GM18520 (cell line): ENCODE results near the gene DOP1B.
"Not testable (repeated sequence)": the region's sequence is repeated elsewhere in the genome, so short reads cannot be mapped to it uniquely, and the experiment has no call there.

Source experiments
- ATAC-seq: cut with Tn5 transposase; IDR thresholded peaks from one replicate; pipeline ENCODE4 v1.9.1; 2021; ENCODE audit not compliant: unreplicated experiment

The DOP1B gene

DNA sequence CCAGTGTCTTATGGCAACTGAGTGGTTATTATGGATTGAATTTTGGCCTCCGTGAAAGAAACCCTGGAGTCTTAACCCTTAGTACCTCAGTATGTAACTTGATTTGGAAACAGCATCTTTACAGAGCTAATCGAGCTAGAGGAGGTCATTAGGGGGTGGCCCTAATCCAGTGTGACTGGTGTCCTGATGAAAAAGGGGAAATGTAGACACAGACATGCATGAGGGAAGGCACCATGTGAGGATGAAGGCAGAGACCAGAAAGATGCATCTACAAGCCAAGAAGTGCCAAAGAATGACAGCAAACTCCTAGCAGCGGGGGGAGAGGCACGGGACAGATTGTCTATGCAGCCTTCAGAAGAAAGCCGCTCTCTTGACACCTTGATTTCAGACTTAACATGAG lies 14.7 kb downstream of the DOP1B start:
- no peak for ATAC-seq

GRCh38 chr21:36171741-36172331 lies 15.2 kb downstream of the DOP1B start:
- no peak for ATAC-seq

GRCh38 chr21:36174780-36175179 lies 18.2 kb downstream of the DOP1B start:
- ATAC-seq: no peak

GRCh38 chr21:36175771-36176565 lies 19.3 kb downstream of the DOP1B start:
- ATAC-seq: no peak

- no peak for ATAC-seq
These were observed 21.7 kb downstream of the DOP1B start for GRCh38 chr21:36178349-36178748.

GRCh38 chr21:36179145-36179544 lies 22.5 kb downstream of the DOP1B start:
- no peak for ATAC-seq

- no peak for ATAC-seq
These were observed 24.3 kb downstream of the DOP1B start for GRCh38 chr21:36180963-36181362.

GRCh38 chr21:36183144-36183795 lies 26.6 kb downstream of the DOP1B start:
- ATAC-seq: no peak

DNA sequence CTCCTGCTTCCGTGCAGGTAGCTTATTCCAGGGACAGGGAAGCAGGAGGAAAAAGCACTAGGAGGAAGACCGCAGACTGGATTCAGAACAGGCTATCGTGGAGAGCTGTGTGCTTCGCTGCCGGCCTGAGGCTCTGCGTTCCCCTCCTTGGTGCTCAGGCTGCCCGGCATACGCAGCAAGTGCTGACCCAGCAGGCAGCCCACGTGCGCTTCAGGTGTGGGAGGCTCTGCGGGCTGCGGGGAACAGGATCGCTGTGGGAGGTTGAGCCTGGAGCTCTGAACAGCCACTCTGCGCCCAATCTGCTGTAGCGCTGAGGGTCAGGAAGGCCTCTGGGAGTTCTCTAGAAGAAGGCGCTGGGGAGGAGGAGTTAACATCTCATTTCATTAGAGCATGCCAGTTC lies 27.9 kb downstream of the DOP1B start:
- ATAC-seq: no peak

- no peak for ATAC-seq
These were observed 28.9 kb downstream of the DOP1B start for GRCh38 chr21:36185523-36185922.

DNA sequence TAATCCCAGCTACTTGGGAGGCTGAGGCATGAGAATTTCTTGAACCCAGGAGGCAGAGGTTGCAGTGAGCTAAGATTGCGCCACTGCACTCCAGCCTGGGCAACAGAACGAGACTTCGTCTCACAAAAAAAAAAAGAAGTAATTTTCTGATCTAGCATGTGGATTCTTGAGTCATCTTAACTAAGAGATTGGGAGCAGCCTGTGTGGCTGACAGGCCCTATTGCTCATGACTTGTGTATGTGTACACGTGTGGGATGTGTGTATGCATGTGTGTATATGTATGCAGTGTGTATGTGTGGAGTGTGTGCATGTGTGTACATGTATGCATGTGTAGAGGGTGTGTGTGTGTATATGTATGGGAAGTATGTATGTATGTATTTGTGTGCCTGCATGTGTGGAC lies 29.5 kb downstream of the DOP1B start:
- no peak for ATAC-seq

DNA sequence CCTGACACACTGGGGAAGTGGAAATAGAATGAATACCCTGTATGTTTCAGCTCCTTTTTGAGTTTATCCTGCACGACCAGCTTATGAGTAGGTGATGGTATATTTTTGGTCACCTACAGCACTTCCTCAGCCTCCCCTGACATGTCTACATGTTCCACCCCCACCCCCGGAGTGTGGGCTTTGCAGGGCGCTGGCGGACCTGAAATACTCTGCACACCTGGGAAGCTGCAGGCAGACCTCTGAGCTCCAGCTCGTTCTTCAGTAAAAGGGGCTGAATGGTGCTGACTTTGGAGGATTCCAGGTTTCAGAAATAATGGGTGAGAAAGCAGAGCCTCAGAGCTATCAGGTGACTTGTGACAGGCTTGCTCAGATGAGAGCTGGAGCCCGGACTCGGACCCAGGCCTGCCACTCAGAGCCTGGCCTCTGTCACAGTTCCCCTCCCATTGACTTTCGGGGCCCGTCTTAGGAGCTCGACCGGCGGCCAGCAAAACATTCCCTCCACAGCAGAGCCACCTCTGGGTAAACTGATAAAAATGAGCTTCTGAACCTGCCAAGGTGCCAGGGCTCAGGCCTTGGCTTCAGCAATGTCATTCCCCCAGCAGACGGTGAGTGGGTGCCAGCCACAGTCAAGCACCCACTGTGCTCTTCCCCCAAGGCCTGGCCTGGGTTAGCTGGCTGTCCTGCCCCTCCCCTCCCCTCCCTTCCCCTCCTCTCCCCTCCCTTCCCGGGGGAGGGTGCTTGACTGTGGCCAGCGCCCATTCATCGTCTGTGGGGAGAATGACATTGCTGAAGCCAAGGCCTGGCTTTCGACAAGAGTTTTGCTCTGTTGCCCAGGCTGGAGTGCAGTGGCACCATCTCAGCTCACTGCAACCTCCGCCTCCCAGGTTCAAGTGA lies 30.1 kb downstream of the DOP1B start:
- no peak for ATAC-seq

GRCh38 chr21:36188081-36188681 lies 31.6 kb downstream of the DOP1B start:
- no peak for ATAC-seq

GRCh38 chr21:36188937-36189336 lies 32.3 kb downstream of the DOP1B start:
- no peak for ATAC-seq

GRCh38 chr21:36190736-36191135 lies 34.1 kb downstream of the DOP1B start:
- no peak for ATAC-seq

- ATAC-seq: no peak
These were observed 36.6 kb downstream of the DOP1B start for GRCh38 chr21:36193200-36193599.

- no peak for ATAC-seq
These were observed 37.4 kb downstream of the DOP1B start for GRCh38 chr21:36194024-36194423.

DNA sequence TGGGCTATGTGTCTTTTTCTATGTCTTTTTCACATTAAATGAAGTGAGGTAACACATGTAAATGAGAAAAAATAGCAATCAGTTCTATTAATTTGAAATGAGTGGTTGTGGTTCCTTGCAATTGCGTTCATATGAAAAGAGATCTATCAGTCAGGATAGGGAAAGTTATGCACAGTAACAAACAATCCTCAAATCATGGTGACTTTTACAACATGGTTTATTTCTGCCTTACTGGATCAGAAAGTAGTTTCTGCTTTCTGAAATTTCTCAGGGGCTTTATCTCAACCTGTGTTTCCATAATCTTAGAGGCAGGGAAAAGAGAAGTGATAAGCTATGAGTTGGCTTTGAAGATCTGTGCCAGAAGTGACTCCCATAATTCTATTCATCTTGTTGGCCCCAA lies 39.0 kb downstream of the DOP1B start:
- no peak for ATAC-seq

- ATAC-seq: no peak
These were observed 42.4 kb downstream of the DOP1B start for GRCh38 chr21:36199021-36199420.

- not testable (repeated sequence) for ATAC-seq
These were observed 43.0 kb downstream of the DOP1B start for GRCh38 chr21:36199575-36199974.

- ATAC-seq: no peak
These were observed 43.5 kb downstream of the DOP1B start for GRCh38 chr21:36200081-36200561.
